ENCODE data around the gene SRGAP2B.
"Not testable (repeated sequence)": the region's sequence is repeated elsewhere in the genome, so short reads cannot be mapped to it uniquely, and the experiment has no call there.

The SRGAP2B gene

DNA sequence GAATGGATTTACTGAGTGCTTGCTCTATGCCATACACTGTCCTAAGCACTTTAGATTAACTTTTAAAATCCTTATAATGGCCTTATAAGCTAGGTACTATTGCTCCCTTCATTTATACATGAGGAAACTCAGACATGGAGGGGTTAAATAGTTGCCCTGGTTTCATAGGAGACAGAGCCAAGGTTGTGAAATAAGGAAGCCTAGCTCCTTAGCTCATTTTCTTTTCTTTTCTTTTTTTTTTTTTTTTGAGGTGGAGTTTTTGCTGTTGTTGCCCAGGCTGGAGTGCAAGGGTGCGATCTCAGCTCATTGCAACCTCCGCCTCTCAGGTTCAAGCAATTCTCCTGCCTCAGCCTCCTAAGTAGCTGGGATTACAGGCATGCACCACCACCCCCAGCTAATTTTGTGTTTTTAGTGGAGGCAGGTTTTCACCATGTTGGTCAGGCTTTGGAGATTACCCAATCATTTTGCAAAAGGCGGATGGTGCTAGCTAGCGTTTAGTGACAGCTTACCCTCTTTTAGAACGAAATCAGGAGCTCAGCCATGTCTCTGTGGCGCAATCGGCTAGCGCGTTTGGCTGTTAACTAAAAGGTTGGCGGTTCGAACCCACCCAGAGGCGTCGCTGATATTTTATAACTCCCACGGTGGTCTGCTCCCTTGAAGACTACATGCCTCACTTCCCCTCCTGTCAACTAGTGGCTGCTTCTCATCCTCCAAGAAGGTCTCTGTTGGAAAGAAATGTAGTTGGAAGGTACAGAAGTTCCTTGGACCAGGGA is 33.8 kb upstream of the SRGAP2B start:
- not testable (repeated sequence) for H3K27ac ChIP-seq (replicated peaks; ENCODE audit: low read length); H3K4ac ChIP-seq (ENCODE audit: low read length); H3K4me3 ChIP-seq (ENCODE audit: low read length in 2 of 2); H2BK120ac ChIP-seq (ENCODE audit: low read depth, low read length); DNase-seq (ENCODE audit: low spot score); H3K4me2 ChIP-seq (ENCODE audit: insufficient read depth, low read length, poor library complexity, severe bottlenecking); H4K8ac ChIP-seq (ENCODE audit: low read depth, low read length); H2BK15ac ChIP-seq (ENCODE audit: low read length); H3K23ac ChIP-seq (ENCODE audit: low read depth, low read length, poor library complexity); H2AFZ ChIP-seq (ENCODE audit: low read length); H2BK12ac ChIP-seq (ENCODE audit: low read length); H3K4me1 ChIP-seq (ENCODE audit: control insufficient read depth in 2 of 2, insufficient read depth in 1 of 2, low read depth in 1 of 2, low read length in 2 of 2); H3K79me1 ChIP-seq (ENCODE audit: low read depth, low read length); H3K14ac ChIP-seq (ENCODE audit: low read length); H3K36me3 ChIP-seq (replicated peaks in 1 of 2; ENCODE audit: control insufficient read depth in 2 of 2, insufficient read depth in 2 of 2, low read length in 2 of 2); H3K27me3 ChIP-seq (ENCODE audit: control insufficient read depth in 3 of 3, insufficient read depth in 3 of 3, low read depth in 1 of 3, low read length in 3 of 3); H3K18ac ChIP-seq (ENCODE audit: low read length); H3K9ac ChIP-seq (ENCODE audit: low read depth, low read length, poor library complexity); H4K91ac ChIP-seq (ENCODE audit: low read depth, low read length, poor library complexity); H3K9me3 ChIP-seq (replicated peaks in 1 of 2; ENCODE audit: control insufficient read depth in 2 of 2, insufficient read depth in 1 of 2, low read depth in 1 of 2, low read length in 2 of 2); H2BK5ac ChIP-seq (ENCODE audit: low read length); H2AK5ac ChIP-seq (ENCODE audit: low read depth, low read length)
- no CpG with 5 or more reads among the region's 14 CpGs for WGBS, 2 donors (ENCODE audit: extremely low coverage in 2 of 2, insufficient read length in 2 of 2, insufficient replicate concordance in 1 of 2)

DNA sequence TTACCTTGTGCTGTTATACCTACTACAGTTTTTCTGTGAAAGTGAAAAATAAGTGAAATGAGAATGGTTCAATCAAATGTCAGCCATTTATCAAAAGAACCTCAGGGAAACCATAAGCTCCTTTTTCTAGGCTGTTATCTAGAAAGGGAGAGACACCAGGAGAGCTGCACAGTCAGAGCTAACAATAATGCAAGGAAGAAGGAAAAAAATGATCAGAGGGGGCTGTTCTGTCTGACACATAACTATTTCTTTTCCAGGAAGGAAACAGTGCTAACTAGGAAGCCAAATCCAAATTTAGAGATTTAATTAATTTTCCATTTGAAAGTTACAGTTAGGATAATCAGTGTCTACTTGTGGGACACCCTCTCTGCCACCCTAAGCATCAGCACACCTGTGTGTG is 32.0 kb upstream of the SRGAP2B start:
- H3K27me3 ChIP-seq (ENCODE audit: control insufficient read depth in 3 of 3, insufficient read depth in 3 of 3, low read depth in 1 of 3, low read length in 3 of 3); H4K8ac ChIP-seq (ENCODE audit: low read depth, low read length); H3K4me1 ChIP-seq (ENCODE audit: control insufficient read depth in 2 of 2, insufficient read depth in 1 of 2, low read depth in 1 of 2, low read length in 2 of 2); H3K27ac ChIP-seq (replicated peaks; ENCODE audit: low read length); H3K79me1 ChIP-seq (ENCODE audit: low read depth, low read length); H2BK12ac ChIP-seq (ENCODE audit: low read length); DNase-seq (ENCODE audit: low spot score); H3K23ac ChIP-seq (ENCODE audit: low read depth, low read length, poor library complexity); H2BK120ac ChIP-seq (ENCODE audit: low read depth, low read length); H3K9me3 ChIP-seq (replicated peaks in 1 of 2; ENCODE audit: control insufficient read depth in 2 of 2, insufficient read depth in 1 of 2, low read depth in 1 of 2, low read length in 2 of 2); H3K14ac ChIP-seq (ENCODE audit: low read length); H3K4ac ChIP-seq (ENCODE audit: low read length); H2BK15ac ChIP-seq (ENCODE audit: low read length); H3K9ac ChIP-seq (ENCODE audit: low read depth, low read length, poor library complexity); H2BK5ac ChIP-seq (ENCODE audit: low read length); H3K4me3 ChIP-seq (ENCODE audit: low read length in 2 of 2); H3K36me3 ChIP-seq (replicated peaks in 1 of 2; ENCODE audit: control insufficient read depth in 2 of 2, insufficient read depth in 2 of 2, low read length in 2 of 2); H2AFZ ChIP-seq (ENCODE audit: low read length); H4K91ac ChIP-seq (ENCODE audit: low read depth, low read length, poor library complexity); H3K4me2 ChIP-seq (ENCODE audit: insufficient read depth, low read length, poor library complexity, severe bottlenecking); H2AK5ac ChIP-seq (ENCODE audit: low read depth, low read length); H3K18ac ChIP-seq (ENCODE audit: low read length): not testable (repeated sequence)

DNA sequence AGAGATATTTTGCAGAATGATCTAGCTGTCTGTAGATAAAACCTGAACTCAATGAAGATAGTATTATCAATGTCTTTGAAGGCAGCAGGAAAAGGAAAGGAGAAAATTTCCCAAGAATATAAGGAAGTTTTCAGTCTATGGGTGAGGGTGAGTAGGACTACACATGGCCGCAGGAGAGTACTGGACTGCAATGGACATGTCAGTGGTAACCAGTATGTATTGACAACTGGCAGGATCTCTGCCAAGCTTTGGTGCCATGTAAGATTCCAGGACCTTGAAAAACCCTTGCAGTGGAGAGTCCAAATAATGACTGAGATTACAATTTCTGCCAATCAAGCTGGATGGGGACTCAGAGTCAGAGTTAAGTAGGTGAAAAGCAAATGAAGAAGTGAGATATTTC is 30.0 kb upstream of the SRGAP2B start:
- H3K79me1 ChIP-seq (ENCODE audit: low read depth, low read length); H2AK5ac ChIP-seq (ENCODE audit: low read depth, low read length); H2BK12ac ChIP-seq (ENCODE audit: low read length); H3K4me1 ChIP-seq (ENCODE audit: control insufficient read depth in 2 of 2, insufficient read depth in 1 of 2, low read depth in 1 of 2, low read length in 2 of 2); H3K9ac ChIP-seq (ENCODE audit: low read depth, low read length, poor library complexity); DNase-seq (ENCODE audit: low spot score); H3K27ac ChIP-seq (replicated peaks; ENCODE audit: low read length); H3K23ac ChIP-seq (ENCODE audit: low read depth, low read length, poor library complexity); H2BK120ac ChIP-seq (ENCODE audit: low read depth, low read length); H3K9me3 ChIP-seq (replicated peaks in 1 of 2; ENCODE audit: control insufficient read depth in 2 of 2, insufficient read depth in 1 of 2, low read depth in 1 of 2, low read length in 2 of 2); H2AFZ ChIP-seq (ENCODE audit: low read length); H3K4ac ChIP-seq (ENCODE audit: low read length); H4K91ac ChIP-seq (ENCODE audit: low read depth, low read length, poor library complexity); H3K36me3 ChIP-seq (replicated peaks in 1 of 2; ENCODE audit: control insufficient read depth in 2 of 2, insufficient read depth in 2 of 2, low read length in 2 of 2); H3K14ac ChIP-seq (ENCODE audit: low read length); H3K18ac ChIP-seq (ENCODE audit: low read length); H3K4me2 ChIP-seq (ENCODE audit: insufficient read depth, low read length, poor library complexity, severe bottlenecking); H3K4me3 ChIP-seq (ENCODE audit: low read length in 2 of 2); H2BK5ac ChIP-seq (ENCODE audit: low read length); H3K27me3 ChIP-seq (ENCODE audit: control insufficient read depth in 3 of 3, insufficient read depth in 3 of 3, low read depth in 1 of 3, low read length in 3 of 3); H4K8ac ChIP-seq (ENCODE audit: low read depth, low read length); H2BK15ac ChIP-seq (ENCODE audit: low read length): not testable (repeated sequence)
- no CpG with 5 or more reads among the region's 1 CpG for WGBS, 2 donors (ENCODE audit: extremely low coverage in 2 of 2, insufficient read length in 2 of 2, insufficient replicate concordance in 1 of 2)

DNA sequence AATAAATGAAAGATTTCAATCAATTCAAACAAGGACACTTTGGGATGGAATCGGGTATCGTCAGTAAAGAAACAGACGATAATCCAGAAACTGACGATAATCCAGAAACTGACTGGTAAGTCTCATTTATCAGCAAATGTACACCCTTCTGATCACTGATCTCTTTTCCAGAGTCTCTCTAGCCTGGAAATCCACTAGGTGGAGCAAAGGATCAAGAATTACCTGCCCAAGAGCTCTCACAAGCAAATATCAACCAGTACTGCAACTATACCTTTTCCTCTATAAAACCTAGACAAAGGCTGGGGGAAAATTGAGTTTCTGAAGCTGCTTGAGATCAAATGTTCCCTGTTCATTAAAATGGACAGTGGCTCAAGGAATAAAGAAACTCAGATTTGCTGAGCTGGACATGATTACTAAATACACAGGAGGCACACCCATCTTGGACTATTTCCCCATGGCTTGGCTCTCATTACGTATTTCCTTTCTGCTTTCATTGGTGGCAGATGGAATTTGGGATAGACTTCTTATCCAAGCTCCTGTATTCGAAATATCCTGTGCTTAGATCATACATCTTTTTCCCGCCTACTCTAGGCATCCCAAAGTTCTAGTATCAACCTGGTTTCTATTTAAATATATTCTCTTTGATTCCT is 29.0 kb upstream of the SRGAP2B start:
- H3K4me2 ChIP-seq (ENCODE audit: insufficient read depth, low read length, poor library complexity, severe bottlenecking); H3K4ac ChIP-seq (ENCODE audit: low read length); H3K36me3 ChIP-seq (replicated peaks in 1 of 2; ENCODE audit: control insufficient read depth in 2 of 2, insufficient read depth in 2 of 2, low read length in 2 of 2); H4K91ac ChIP-seq (ENCODE audit: low read depth, low read length, poor library complexity); H3K79me1 ChIP-seq (ENCODE audit: low read depth, low read length); H3K27me3 ChIP-seq (ENCODE audit: control insufficient read depth in 3 of 3, insufficient read depth in 3 of 3, low read depth in 1 of 3, low read length in 3 of 3); H3K27ac ChIP-seq (replicated peaks; ENCODE audit: low read length); DNase-seq (ENCODE audit: low spot score); H3K4me3 ChIP-seq (ENCODE audit: low read length in 2 of 2); H2BK120ac ChIP-seq (ENCODE audit: low read depth, low read length); H3K14ac ChIP-seq (ENCODE audit: low read length); H2AK5ac ChIP-seq (ENCODE audit: low read depth, low read length); H3K9me3 ChIP-seq (replicated peaks in 1 of 2; ENCODE audit: control insufficient read depth in 2 of 2, insufficient read depth in 1 of 2, low read depth in 1 of 2, low read length in 2 of 2); H3K23ac ChIP-seq (ENCODE audit: low read depth, low read length, poor library complexity); H2AFZ ChIP-seq (ENCODE audit: low read length); H2BK15ac ChIP-seq (ENCODE audit: low read length); H4K8ac ChIP-seq (ENCODE audit: low read depth, low read length); H2BK5ac ChIP-seq (ENCODE audit: low read length); H3K18ac ChIP-seq (ENCODE audit: low read length); H3K9ac ChIP-seq (ENCODE audit: low read depth, low read length, poor library complexity); H3K4me1 ChIP-seq (ENCODE audit: control insufficient read depth in 2 of 2, insufficient read depth in 1 of 2, low read depth in 1 of 2, low read length in 2 of 2); H2BK12ac ChIP-seq (ENCODE audit: low read length): not testable (repeated sequence)
- no CpG with 5 or more reads among the region's 7 CpGs for WGBS, 2 donors (ENCODE audit: extremely low coverage in 2 of 2, insufficient read length in 2 of 2, insufficient replicate concordance in 1 of 2)

Measured in neuronal stem cell (in vitro differentiated cells).